GM18873 (cell line): ENCODE measurements around the gene ZFAND6.

ENCODE experiments used
- ATAC-seq: cut with Tn5 transposase; IDR thresholded peaks from one replicate; pipeline ENCODE4 v1.9.1; 2021; ENCODE audit warnings: mild to moderate bottlenecking, moderate library complexity, moderate number of reproducible peaks; ENCODE audit not compliant: unreplicated experiment, low FRiP score

The ZFAND6 gene

GRCh38 chr15:80161468-80162016 is 102.1 kb downstream of the ZFAND6 start:
- no peak for ATAC-seq

- no peak for ATAC-seq
These were observed 102.6 kb downstream of the ZFAND6 start for GRCh38 chr15:80162059-80162554.

GRCh38 chr15:80163217-80163616 is 103.7 kb downstream of the ZFAND6 start:
- no peak for ATAC-seq

DNA sequence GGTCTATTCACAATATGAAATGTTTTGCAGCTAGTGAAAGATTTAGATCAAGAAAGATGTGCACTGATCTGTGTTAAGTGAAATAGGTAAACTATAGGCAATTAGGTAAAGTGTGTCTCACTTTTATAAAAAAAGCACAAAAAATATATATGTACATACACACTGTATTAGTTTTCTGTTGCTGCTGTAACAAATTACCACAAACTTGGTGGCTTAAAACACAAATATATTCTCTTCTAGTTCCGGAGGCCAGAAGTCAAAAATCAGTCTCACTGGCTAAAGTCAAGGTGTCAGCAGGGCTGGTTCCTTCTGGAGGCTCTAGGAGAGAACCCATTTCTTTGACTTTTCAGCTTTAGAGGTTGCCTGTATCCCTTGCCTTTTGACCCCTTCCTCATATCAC is 104.4 kb downstream of the ZFAND6 start:
- ATAC-seq = no peak

DNA sequence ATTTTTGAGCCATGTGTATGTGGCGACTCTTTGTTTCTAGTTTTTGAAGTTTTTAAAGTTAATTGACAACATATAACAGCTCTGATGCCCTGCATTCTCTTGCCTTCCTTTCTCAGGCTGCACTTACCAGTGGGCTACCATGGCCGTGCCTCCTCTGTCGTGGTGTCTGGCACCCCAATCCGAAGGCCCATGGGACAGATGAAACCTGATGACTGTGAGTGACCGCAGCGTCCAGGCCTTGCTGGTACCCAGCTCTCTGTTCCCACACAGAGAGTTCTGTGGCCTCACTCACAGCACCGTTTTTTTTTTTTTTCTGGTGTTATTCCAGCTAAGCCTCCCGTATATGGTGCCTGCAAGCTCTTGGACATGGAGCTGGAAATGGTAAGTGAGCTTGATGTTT is 108.5 kb downstream of the ZFAND6 start:
- no peak for ATAC-seq

GRCh38 chr15:80168421-80168820 is 108.9 kb downstream of the ZFAND6 start:
- ATAC-seq = no peak

GRCh38 chr15:80169768-80170357 is 110.4 kb downstream of the ZFAND6 start:
- ATAC-seq = no peak

DNA sequence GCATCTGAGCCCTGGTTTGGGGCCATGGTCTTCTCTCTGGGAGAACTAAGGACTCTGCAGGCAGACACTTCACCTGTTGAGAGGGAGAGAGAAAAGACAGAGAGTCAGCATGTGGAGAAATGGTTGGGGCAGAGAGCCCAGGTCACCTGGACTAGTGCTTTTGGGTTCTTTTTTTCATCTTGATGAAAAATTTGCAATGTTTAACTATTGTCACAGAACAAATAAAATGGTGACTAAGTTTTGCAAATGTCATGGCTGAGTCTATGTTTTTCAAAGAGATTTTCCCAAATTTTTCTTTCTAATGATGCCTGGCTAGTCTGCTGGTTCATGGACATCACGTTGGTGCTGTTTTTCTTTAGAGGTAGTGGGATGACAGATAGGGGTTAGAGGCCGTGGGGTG is 111.1 kb downstream of the ZFAND6 start:
- ATAC-seq = no peak

- ATAC-seq = no peak
These were observed 112.3 kb downstream of the ZFAND6 start for GRCh38 chr15:80171787-80172186.

DNA sequence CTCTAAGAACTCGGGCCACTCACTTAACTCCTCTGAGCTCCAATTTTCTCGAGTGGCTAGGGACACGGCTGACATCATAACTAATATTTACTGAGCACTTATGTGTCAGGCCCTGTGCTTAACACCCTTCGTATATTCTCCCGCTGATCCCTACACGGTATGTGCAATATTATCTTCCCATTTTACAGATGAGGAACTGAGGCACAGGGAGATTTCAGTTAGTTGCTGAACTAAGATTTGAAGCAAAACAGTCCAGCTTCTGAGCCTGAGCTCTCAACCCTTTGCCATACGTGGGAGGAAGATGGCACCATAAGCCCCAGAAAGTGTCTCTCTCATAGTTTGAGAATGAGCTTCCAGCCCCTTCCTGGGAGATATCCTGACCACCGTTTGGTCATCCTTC is 112.9 kb downstream of the ZFAND6 start:
- no peak for ATAC-seq

DNA sequence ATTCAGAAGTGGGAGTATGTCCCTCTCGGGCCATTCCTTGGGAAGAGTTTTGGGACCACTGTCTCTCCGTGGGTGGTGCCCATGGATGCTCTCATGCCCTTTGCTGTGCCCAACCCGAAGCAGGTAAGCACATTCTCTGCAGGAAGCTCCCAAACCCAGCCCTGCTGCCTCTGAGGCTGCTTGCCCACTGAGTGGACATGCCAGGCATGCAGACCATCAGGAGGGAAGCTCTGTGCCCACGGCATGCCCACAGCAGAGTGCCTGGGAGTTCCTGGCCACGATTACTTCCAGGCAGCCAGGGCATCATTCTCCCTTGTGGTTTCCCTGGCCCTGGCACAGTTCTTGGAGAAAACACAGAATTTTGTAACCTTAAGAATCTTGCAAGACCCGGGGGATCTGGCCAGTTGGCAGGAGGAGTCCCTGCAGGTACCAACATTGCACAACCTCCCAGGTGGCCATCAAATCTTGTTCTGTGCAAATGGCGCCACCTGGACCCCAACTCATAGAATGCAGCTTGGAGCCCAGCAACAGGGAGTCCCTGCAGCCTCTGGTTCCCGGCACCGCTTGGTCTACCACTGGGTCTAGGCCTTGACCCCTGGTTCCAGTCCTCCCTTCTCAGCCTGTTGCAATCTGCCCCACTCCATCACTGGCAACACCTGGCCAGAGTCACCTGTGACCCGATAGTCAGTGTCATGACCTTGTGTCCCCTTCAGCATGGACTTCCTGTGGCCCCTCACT is 113.7 kb downstream of the ZFAND6 start:
- no peak for ATAC-seq

DNA sequence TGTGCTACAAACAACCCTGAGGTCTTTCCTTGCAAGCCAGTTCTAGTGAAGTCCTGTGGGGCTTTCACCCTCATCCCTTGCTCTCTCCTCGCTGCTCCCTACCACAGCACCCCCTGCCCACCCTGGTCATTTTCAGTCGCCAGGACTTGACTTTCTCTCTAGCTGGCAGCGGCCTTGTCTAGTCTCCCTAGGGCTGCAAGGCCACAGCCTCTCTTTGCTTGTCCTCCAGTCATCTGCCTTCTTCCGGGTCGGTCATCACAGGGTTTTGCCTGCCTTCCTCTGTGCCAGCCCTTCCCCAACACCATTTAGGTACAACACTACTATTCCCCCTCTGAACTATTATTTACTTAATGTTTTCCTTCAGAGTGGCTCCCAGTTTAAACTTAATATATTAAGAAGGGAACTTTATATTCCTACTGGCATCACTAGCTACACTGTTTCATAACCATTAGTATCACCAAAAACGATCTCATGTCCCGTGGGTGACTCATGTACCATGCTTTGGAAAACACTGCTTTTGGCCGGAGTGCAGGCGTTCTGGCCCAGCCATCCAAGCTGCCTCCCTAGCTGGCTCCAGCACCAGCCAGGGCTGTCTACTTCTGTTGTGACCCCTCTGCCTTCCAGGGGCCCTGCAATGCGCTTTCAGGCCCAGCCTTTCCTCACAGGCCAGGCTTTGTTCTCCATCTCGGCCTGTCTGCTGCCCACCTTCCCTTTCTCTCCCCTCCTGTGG is 114.7 kb downstream of the ZFAND6 start:
- ATAC-seq = no peak

DNA sequence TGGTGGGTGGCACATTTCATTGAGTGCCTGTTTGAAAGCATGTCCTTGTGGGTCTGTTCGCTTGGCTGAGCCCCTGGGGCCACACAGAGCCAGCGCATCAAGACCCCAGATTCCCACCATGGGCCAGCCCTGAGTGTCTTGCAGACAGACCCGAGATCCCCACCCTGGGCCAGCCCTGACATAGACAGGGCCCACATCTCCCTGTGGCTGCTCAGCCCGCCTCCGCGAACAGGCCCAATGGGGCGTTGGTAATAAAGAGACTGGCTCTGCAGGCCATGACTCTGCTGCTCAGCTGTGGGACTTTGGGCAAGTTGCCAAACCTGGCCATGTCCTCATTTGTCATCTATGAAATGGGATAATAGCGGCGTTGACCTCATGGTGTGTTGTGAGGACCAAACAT is 116.0 kb downstream of the ZFAND6 start:
- ATAC-seq = no peak

DNA sequence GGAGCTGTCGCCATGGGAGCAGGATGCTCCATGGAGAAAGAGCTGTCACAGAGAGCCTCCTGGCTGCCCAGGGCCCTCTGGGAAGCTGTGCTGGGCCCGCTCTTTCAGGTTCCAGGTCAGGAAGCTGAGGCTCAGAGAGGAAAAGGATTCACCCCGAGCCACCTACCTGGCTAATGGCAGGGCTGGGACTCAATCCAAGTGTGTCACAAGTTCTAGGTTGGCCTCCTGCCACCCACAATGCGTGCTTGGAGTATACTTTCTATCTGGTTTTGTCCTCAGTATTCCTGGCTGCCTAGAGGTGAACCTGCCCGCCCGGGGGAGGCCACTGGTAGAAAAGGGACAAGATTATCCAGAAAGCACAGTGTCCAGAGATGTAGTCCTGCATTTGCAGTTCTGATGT is 117.0 kb downstream of the ZFAND6 start:
- ATAC-seq = no peak

GRCh38 chr15:80177156-80177555 is 117.7 kb downstream of the ZFAND6 start:
- no peak for ATAC-seq

GRCh38 chr15:80179025-80179759 is 119.7 kb downstream of the ZFAND6 start:
- no peak for ATAC-seq

DNA sequence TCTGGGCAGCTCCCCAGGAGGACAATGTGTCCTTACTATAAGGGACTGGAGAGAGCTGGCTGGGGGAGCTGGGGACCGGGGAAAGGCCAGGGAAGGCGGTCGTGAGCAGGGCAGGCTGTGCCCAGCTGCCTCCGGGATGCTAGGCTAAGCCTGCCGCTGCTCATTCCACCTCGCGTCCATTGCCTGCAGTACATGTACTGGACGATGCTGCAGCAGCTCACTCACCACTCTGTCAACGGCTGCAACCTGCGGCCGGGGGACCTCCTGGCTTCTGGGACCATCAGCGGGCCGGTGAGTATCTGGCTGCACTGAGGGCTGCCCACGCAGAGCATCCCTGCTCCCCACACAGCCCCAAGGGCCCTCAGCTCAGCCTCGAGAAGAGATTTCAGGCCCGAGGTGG is 120.5 kb downstream of the ZFAND6 start:
- no peak for ATAC-seq

GRCh38 chr15:80180468-80180867 is 121.0 kb downstream of the ZFAND6 start:
- ATAC-seq = no peak

GRCh38 chr15:80180986-80181385 is 121.5 kb downstream of the ZFAND6 start:
- no peak for ATAC-seq

DNA sequence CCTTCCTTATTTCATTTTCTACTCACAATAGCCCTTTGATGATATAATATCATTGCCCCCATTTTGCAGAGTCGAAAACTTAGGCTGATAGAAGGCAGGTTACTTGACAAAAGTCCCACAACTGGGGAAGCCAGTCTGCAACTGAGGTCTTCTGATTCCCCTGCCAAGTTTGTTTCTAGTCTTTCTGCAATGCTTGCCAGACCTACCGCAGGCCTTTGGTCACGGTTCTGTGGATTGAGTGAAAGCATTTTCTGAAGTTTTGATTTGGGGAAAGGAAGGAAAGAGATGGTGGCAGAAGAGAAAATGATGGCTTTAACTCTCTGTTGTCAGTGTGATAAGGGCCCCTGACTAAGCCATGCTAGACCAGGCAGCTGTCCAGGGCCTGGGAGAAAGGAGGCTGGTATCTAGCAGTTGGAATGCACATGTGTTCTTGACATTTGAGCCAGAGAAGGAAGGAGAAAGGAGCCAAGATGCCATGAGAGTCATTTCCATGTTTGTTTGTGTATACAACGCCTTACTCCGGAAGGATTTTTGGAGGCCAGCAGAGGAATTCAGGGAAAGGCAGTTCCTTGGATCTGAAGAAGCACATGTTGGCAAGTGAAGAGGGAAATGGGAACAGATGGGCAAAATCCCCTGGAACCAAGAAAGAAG is 123.3 kb downstream of the ZFAND6 start:
- no peak for ATAC-seq
